ENCODE data around the gene SFMBT2.

DNA sequence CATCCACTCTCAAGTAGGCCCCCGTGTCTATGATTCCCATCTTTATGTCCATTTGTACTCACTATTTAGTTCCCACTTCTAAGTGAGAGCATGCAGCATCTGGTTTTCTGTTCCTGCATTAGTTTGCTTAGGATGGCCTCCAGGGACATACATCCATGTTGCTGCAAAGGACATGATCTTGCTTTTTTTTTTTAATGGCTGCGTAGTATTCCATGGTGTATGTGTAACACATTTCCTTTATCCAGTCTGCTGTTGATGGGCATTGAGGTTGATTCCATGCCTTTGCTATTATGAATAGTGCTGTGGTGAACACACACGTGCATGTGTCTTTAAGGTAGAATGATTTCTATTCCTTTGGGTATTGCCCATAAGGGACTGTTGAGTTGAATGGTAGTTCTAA lies 67.8 kb downstream of the SFMBT2 start:
- no peak for TF ChIP-seq TEAD1 (CRISPR knock-in tag; IDR thresholded peaks at IDR 0.05)
- TF ChIP-seq, protein P1, sequence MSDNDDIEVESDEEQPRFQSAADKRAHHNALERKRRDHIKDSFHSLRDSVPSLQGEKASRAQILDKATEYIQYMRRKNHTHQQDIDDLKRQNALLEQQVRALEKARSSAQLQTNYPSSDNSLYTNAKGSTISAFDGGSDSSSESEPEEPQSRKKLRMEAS (CRISPR knock-in tag; IDR thresholded peaks at IDR 0.05) = no peak
- no peak for TF ChIP-seq ESRRA (CRISPR knock-in tag; IDR thresholded peaks at IDR 0.05; ENCODE audit: borderline replicate concordance)
- TF ChIP-seq, protein P2, sequence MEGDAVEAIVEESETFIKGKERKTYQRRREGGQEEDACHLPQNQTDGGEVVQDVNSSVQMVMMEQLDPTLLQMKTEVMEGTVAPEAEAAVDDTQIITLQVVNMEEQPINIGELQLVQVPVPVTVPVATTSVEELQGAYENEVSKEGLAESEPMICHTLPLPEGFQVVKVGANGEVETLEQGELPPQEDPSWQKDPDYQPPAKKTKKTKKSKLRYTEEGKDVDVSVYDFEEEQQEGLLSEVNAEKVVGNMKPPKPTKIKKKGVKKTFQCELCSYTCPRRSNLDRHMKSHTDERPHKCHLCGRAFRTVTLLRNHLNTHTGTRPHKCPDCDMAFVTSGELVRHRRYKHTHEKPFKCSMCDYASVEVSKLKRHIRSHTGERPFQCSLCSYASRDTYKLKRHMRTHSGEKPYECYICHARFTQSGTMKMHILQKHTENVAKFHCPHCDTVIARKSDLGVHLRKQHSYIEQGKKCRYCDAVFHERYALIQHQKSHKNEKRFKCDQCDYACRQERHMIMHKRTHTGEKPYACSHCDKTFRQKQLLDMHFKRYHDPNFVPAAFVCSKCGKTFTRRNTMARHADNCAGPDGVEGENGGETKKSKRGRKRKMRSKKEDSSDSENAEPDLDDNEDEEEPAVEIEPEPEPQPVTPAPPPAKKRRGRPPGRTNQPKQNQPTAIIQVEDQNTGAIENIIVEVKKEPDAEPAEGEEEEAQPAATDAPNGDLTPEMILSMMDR (IDR thresholded peaks at IDR 0.05) = no peak
- TF ChIP-seq, protein P3, sequence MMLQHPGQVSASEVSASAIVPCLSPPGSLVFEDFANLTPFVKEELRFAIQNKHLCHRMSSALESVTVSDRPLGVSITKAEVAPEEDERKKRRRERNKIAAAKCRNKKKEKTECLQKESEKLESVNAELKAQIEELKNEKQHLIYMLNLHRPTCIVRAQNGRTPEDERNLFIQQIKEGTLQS (CRISPR knock-in tag; conservative IDR thresholded peaks at IDR 0.05) = no peak
- TF ChIP-seq, protein P4, sequence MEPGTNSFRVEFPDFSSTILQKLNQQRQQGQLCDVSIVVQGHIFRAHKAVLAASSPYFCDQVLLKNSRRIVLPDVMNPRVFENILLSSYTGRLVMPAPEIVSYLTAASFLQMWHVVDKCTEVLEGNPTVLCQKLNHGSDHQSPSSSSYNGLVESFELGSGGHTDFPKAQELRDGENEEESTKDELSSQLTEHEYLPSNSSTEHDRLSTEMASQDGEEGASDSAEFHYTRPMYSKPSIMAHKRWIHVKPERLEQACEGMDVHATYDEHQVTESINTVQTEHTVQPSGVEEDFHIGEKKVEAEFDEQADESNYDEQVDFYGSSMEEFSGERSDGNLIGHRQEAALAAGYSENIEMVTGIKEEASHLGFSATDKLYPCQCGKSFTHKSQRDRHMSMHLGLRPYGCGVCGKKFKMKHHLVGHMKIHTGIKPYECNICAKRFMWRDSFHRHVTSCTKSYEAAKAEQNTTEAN (CRISPR knock-in tag; IDR thresholded peaks at IDR 0.05) = no peak
